Measurements from ENCODE around the gene CXCL17.
"Not testable (repeated sequence)": the region's sequence is repeated elsewhere in the genome, so short reads cannot be mapped to it uniquely, and the experiment has no call there.

CXCL17 gene, protein sequence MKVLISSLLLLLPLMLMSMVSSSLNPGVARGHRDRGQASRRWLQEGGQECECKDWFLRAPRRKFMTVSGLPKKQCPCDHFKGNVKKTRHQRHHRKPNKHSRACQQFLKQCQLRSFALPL

DNA sequence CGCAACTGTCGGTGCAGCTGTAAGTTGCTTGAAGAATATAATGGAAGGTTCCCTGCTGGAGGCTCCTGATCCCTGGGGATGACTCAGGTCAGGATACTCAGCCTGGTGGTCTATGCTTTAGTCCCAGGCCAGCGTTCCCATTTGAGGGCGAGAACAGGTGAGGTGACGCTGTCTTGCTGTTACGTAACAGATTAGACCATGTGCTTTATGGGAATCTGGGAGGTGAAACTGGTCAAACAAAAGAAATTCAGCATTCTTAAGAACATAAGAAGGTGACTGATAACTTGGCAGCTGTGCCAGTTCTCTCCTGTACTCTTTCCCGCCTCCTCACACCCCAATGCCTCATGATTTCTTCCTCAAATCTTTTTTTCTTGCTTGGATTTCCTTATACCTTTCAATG, at the start of gene CXCL17:
CXCL17 (minus strand) TSS at position 114 of the 400 bp plus-strand sequence. CDS start 114 bp downstream, outside the sequence.
- peak; percentile 99 for DNase-seq

DNA sequence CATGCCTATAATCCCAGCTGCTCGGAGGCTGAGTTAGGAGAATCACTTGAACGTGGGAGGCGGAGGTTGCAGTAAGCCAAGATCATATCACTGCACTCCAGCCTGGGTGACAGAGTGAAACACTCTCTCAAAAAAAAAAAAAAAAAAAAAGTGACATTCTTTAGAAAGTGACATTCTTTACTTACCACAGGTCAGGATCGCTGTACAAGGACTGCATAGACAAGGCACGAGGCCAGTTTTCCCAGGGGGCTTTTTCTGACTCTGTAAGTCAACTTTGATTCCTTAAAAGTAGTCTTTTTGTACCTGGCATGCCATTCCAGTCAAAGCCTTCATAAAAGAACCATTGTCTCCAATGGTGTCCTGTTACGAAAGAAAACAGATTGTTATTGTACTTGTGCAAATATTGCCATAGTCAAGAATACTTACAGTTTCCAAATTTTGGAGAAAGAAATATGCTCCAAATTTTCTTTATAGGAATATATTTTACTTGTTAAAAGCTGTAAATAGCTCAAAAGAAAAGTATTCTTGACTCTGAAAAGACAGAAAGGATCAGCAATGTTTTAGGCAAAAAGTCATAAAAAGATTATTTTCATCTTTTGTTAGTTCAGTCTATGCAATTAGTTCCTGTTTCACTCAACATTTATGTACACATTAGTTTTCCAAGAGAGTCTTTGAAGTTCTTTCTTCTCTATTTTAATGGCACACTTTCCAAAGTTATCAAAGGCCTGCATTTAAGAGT, 46.2 kb upstream of the CXCL17 start:
- DNase-seq: no peak

DNA sequence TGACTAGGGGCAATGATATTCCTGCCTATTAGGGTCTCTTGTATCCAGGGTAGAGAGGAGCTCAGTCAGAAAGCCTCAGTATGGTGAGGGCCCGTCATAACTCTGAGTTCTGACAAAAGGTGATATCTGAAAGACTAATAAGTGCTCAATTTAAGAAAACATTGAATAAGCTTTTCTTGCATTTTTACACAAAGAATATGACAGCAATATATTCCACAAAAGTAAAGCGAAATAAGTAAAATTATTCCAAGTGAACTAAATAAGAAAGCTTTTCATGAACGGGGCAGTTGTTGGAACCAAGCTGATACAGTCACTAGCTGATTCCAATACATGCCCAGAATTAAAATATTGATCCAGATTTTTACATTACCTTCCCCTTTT, 45.0 kb upstream of the CXCL17 start:
- DNase-seq: no peak

GRCh38 chr19:42487032-42487797, 44.5 kb upstream of the CXCL17 start:
- DNase-seq: no peak

DNA sequence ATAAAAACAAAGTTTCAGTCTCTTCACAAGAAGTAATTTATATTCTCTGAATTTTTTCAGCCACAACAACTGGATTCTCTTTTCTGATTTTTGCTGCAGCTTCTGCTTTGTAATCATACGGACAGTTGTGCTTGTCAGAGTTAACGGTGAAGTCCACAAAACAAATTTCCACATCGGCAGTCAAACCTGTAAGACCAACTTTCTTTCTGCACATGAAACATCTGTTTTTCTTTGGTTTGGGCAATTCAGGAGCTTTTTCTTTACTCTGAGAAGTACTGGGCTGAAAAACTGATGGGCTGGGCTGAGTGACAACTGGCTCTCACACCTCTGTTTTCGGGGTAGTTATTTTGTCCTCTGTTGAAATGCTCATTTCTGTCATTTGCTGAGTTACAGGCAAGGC, 42.3 kb upstream of the CXCL17 start:
- not testable (repeated sequence) for DNase-seq

DNA sequence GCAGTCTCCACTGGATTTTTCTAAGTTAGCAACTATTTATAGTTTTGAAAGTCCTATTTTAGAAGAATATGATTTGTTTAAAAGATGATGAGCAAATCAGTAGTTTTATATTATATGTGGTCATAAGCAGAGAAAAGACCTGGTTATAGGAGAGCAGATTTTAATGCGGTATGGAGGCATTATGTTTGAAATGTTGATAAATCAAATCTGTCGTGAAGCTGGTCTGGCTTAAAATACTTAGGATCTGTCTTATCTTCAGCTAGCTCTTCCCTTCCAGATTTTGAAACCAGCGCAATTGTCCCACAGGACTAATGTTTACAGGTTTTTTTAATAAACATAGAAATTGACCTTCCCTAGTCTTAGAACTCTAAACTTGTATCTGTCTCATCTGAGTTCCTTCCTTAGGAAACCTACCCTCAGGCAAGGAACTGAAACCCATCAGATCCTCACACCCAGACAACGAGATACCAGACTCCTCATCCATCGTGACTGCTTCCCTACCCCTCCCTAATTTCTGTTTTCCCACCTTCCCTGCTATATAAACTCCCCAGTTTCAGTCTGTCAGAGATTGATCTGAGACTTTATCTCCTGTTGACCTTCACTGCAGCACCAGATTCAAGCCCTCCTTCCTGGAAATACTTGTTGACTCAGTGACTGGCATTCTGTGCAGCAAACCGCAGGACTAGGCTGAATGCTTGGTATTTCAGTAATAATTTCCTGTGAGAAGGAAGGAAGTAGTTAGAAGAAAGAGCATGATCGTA, 37.8 kb upstream of the CXCL17 start:
- DNase-seq: no peak

- DNase-seq: no peak
Measured at GRCh38 chr19:42479736-42480135, 37.0 kb upstream of the CXCL17 start.

GRCh38 chr19:42478765-42479311, 36.1 kb upstream of the CXCL17 start:
- no peak for DNase-seq

- DNase-seq: no peak
Measured at GRCh38 chr19:42477933-42478332, 35.2 kb upstream of the CXCL17 start.

GRCh38 chr19:42477117-42477516, 34.4 kb upstream of the CXCL17 start:
- no peak for DNase-seq

DNA sequence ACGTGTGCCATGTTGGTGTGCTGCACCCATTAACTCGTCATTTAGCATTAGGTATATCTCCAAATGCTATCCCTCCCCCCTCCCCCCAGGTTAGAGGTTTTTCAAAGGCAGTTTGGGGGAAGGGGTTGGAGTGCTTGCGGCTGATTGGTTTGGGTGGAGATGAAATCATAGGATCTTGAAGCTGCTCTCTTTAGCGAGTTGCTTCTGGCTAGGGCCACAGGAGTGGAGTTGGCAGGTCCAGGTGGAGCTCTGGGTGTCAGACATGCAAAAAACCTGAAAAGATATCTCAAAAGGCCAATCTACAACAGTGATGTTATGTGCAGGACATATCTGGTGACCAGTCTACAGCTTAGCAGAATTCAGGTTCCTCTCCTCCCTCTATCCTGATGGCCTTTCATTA, 32.6 kb upstream of the CXCL17 start:
- DNase-seq: no peak

DNA sequence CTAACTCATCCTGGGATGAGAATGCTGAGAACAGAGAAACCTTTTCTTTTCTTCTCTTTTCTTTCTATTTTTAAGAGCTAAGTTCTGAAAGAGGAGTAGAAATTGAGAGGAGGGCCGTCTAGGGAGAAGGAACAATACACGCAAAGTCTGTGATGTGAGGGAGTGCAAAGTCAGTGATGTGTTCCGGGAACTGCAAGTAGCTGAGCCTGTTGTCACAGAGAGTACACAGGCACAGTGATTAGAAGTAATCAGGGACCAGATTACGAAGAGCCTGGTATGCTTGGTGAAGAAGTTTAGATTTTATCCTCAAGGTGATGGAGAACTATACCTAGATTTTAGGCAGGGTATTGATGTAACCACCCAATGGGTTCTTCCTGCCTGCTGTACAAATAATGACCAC, 32.0 kb upstream of the CXCL17 start:
- DNase-seq: no peak

DNA sequence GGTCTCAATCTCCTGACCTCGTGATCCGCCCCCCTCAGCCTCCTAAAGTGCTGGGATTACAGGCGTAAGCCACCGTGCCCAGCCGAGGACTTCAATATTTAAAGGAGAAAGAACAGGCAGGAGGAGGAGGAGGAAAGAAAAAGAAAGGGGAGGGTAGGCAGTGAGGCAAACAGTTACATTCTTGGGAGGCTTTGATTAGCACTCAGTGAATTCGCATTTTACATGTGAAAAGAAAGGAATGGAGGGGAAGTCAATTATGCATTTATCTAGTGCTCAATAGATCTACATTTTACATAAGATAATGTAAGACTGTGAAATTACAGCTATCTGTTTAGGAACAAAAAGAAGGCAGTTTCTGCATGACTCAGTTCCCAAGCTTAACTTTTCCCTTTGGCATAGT, 30.9 kb upstream of the CXCL17 start:
- DNase-seq: no peak

DNA sequence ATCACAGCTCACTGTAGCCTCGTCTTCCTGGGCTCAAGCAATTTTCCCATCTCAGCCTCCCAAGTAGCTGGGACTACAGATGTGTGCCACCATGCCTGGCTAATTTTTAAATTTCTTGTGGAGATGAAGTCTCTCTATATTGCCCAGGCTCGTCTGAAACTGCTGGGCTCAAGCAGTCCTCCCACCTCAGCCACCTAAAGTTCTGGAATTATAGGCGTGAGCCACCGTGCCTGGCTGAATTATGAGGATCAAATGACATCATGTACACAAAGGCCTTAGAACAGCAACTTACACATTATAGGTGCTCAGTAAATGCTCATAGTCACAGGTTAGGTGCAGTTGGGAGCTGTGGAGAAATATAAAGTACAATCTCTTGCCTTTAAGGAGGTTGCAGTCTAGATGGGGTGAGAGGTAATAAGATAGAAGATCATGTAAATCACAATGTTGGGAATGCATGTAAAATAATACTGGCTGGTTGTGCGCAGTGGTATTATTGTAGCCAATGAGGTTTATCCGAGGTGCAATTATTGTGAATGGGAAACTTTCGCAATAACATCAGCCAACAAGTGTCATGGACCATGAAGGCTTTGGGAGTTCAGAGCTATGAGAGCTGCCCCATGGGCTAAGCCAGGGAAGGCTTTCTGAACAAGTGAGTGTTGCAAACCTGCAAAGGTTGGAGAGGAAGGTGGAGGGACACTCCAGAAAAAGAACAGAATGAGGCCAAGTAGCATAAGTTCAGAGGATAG, 29.8 kb upstream of the CXCL17 start:
- DNase-seq: no peak

DNA sequence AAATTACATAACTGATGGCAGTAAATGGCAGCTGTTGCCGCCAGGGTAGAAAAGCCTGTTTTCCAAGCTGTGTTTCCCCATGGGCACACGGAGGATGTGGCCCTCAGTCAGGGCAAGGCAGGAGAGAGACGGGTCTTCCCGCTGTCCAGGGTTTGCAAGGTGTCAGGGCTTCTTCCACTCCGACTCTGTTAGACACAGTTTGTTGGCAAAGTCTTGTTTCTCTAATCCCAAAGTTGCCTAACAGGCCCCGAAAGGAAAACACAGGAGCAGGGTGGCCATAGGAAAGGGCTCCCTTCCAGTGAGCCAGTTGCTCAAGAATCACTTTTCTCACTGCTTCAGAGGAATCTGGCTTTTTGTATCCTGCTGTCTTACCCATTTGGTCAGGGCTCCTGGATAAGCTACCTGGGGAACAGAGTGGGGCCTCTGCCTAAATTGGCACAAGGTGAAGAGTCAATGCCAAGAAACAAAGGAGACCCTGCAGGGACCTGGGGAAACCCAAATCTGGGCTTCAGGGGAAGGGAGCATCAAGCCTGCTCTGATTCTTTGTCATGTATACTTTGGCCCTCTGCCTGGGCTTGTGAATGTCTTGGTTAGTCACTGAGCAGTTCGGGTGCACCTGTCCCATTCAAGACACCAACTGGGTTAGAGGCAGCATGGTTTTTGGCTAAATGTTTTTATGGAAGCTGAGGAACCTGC, 29.0 kb upstream of the CXCL17 start:
- DNase-seq: no peak

GRCh38 chr19:42469311-42470235, 26.8 kb upstream of the CXCL17 start:
- DNase-seq: no peak

GRCh38 chr19:42468273-42468796, 25.6 kb upstream of the CXCL17 start:
- DNase-seq: no peak

- DNase-seq: no peak
Measured at GRCh38 chr19:42467183-42467760, 24.5 kb upstream of the CXCL17 start.

DNA sequence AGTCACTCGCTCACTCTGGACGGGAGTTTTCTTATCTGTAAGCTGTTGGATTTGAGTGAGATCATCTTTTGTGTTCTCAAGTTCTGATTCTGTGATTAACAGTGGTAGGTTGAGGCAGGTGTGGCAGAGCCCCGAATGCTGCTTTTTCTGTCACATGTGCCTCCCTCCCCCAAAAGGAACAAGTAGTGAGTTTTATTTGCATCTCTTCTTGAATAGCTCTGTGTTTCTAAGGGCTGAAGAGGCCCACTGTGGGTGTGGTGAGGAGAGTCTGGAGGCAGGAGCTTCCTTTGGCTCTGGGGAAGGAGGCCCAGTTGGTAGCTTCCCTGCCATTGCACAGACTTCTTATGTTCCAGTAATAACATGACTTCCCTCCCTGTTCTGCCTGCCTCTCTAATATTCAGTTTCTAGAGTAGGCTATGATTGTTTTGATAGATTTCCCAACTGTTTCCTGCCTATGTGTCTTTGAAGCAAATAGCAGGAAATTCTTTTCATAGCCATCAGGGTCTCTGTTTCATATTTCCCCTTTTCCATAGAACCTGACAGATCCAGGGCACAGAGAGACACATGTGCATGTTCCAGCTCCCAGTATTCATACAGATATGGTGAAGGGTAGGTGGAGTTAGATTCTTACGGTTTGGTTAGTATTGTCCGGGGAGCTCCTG, 23.9 kb upstream of the CXCL17 start:
- DNase-seq: no peak

Measured in DMS79 treated with DMSO at 0.1 percent for 48 hours (cell line).